Measurements from ENCODE around the gene SLC39A11. TPM values are rescaled to one million over a fixed set of nuclear protein-coding genes. Genes with fewer than 3 reads are reported as not detected.

Gene SLC39A11
- total RNA-seq, 1 donor from 2014 or later: 4.9 TPM

- DNase-seq (ENCODE audit: low spot score in 2 of 2): no peak
- H3K27me3 ChIP-seq: no peaks in the 10 kb centered on the region
- no peaks in the 10 kb centered on the region for H3K36me3 ChIP-seq
- no peak overlapping the region for H3K4me3 ChIP-seq
- H3K27ac ChIP-seq: no peak overlapping the region
- intact Hi-C loops (cut with DNase I): no loop called here
- no peaks in the 10 kb centered on the region for H3K9me3 ChIP-seq
- no peaks in the 10 kb centered on the region for H3K4me1 ChIP-seq
- no peak for TF ChIP-seq CTCF (IDR thresholded peaks at IDR 0.05)
Measured at GRCh38 chr17:72970797-72971196, 121.7 kb downstream of the SLC39A11 start.

GRCh38 chr17:72970246-72970645 is 122.2 kb downstream of the SLC39A11 start:
- no peaks in the 10 kb centered on the region for H3K27me3 ChIP-seq
- intact Hi-C loops (cut with DNase I): no loop called here
- no peak overlapping the region for H3K4me3 ChIP-seq
- no peaks in the 10 kb centered on the region for H3K4me1 ChIP-seq
- H3K9me3 ChIP-seq: no peaks in the 10 kb centered on the region
- no peaks in the 10 kb centered on the region for H3K36me3 ChIP-seq
- no peak overlapping the region for H3K27ac ChIP-seq
- TF ChIP-seq CTCF (IDR thresholded peaks at IDR 0.05): no peak
- no peak for DNase-seq (ENCODE audit: low spot score in 2 of 2)

GRCh38 chr17:72969293-72969906 is 123.1 kb downstream of the SLC39A11 start:
- H3K36me3 ChIP-seq: no peaks in the 10 kb centered on the region
- H3K4me1 ChIP-seq: no peaks in the 10 kb centered on the region
- TF ChIP-seq CTCF (IDR thresholded peaks at IDR 0.05): no peak
- DNase-seq (ENCODE audit: low spot score in 2 of 2): no peak
- H3K27ac ChIP-seq: no peak overlapping the region
- no peak overlapping the region for H3K4me3 ChIP-seq
- H3K27me3 ChIP-seq: no peaks in the 10 kb centered on the region
- H3K9me3 ChIP-seq: no peaks in the 10 kb centered on the region
- intact Hi-C loops (cut with DNase I): loop anchor here (10.0 kb wide), 1 partner anchor 55 kb away; no protein-coding TSS in a partner anchor

- DNase-seq (ENCODE audit: low spot score in 2 of 2): no peak
- TF ChIP-seq CTCF (IDR thresholded peaks at IDR 0.05): no peak
- H3K9me3 ChIP-seq: no peaks in the 10 kb centered on the region
- intact Hi-C loops (cut with DNase I): loop anchor here (10.0 kb wide), 1 partner anchor 56 kb away; no protein-coding TSS in a partner anchor
- H3K27ac ChIP-seq: no peak overlapping the region
- H3K36me3 ChIP-seq: no peaks in the 10 kb centered on the region
- H3K27me3 ChIP-seq: no peaks in the 10 kb centered on the region
- no peak overlapping the region for H3K4me3 ChIP-seq
- no peaks in the 10 kb centered on the region for H3K4me1 ChIP-seq
Measured at GRCh38 chr17:72968798-72969197, 123.7 kb downstream of the SLC39A11 start.

GRCh38 chr17:72967977-72968585 is 124.4 kb downstream of the SLC39A11 start:
- no peak for DNase-seq (ENCODE audit: low spot score in 2 of 2)
- intact Hi-C loops (cut with DNase I): loop anchor here (10.0 kb wide), 1 partner anchor 57 kb away; no protein-coding TSS in a partner anchor
- Histone ChIP-seq H3K4me3 (no peak overlapping the region), H3K9me3 (no peaks in the 10 kb centered on the region), H3K36me3 (no peaks in the 10 kb centered on the region), H3K4me1 (no peaks in the 10 kb centered on the region), H3K27ac (no peak overlapping the region), H3K27me3 (no peaks in the 10 kb centered on the region)
- TF ChIP-seq CTCF (IDR thresholded peaks at IDR 0.05): no peak
